Neural cell (in vitro differentiated cells): ENCODE results near the gene TMEM81. TPM values are rescaled to one million over a fixed set of nuclear protein-coding genes. Genes with fewer than 3 reads are reported as not detected.

Experiments used
- H2AFZ ChIP-seq: fragments of 200-600, 300-800 bp; sonication (generic), shearing (Covaris generic); 2 replicates; pipeline ENCODE4 v1.6.0; 2014; ENCODE audit warnings: low read depth, mild to moderate bottlenecking, antibody characterized with exemption, low read length, moderate library complexity
- H3F3A ChIP-seq: fragments of 200-600 bp; shearing (Covaris generic); 2 replicates; pipeline ENCODE4 v1.6.1; 2016; ENCODE audit warnings: mild to moderate bottlenecking, moderate library complexity, mixed read lengths, antibody characterized with exemption, low read length; ENCODE audit not compliant: insufficient read depth, poor library complexity, severe bottlenecking
- H3K27ac ChIP-seq: fragments of 200-600, 300-800 bp; sonication (generic), shearing (Covaris generic); 2 replicates; pipeline ENCODE4 v1.5.1; 2014; ENCODE audit warnings: mild to moderate bottlenecking, low read length, moderate library complexity
- H3K27me3 ChIP-seq: fragments of 300-800, 200-600 bp; sonication (generic), shearing (Covaris generic); 2 replicates; pipeline ENCODE4 v1.6.0; 2014; ENCODE audit warnings: mild to moderate bottlenecking, low read depth, low read length, moderate library complexity; ENCODE audit not compliant: insufficient read depth
- H3K36me3 ChIP-seq: fragments of 300-800, 200-600 bp; sonication (generic), shearing (Covaris generic); 2 replicates; pipeline ENCODE4 v1.5.1; 2014; ENCODE audit warnings: mild to moderate bottlenecking, antibody characterized with exemption, low read length, moderate library complexity; ENCODE audit not compliant: insufficient read depth
- H3K4me2 ChIP-seq: fragments of 300-800, 200-600 bp; sonication (generic), shearing (Covaris generic); 2 replicates; pipeline ENCODE4 v1.6.0; 2014; ENCODE audit warnings: mild to moderate bottlenecking, low read length
- H3K4me3 ChIP-seq: fragments of 300-800, 200-600 bp; sonication (generic), shearing (Covaris generic); 2 replicates; pipeline ENCODE4 v1.5.1; 2014; ENCODE audit warnings: mild to moderate bottlenecking, low read length, moderate library complexity
- H3K79me2 ChIP-seq: fragments of 200-600 bp; shearing (Covaris generic); replicated peaks from 2 replicates; pipeline ENCODE4 v1.6.0; 2014; ENCODE audit warnings: mild to moderate bottlenecking, low read length, moderate library complexity; ENCODE audit not compliant: insufficient read depth
- H3K9ac ChIP-seq: fragments of 300-800, 200-600 bp; sonication (generic), shearing (Covaris generic); 2 replicates; pipeline ENCODE4 v1.6.1; 2016; ENCODE audit warnings: mild to moderate bottlenecking, low read length, mixed read lengths
- H3K9me2 ChIP-seq: fragments of 200-600 bp; shearing (Covaris generic); 2 replicates; pipeline ENCODE4 v1.6.1; 2016; ENCODE audit warnings: mild to moderate bottlenecking, low read length, mixed read lengths; ENCODE audit not compliant: insufficient read depth
- H3K9me3 ChIP-seq: fragments of 200-600, 300-800 bp; sonication (generic), shearing (Covaris generic); 2 replicates; pipeline ENCODE4 v1.6.1; 2016; ENCODE audit warnings: mild to moderate bottlenecking, mixed run types, low read length, moderate library complexity, mixed read lengths
- H4K20me1 ChIP-seq: fragments of 200-600 bp; shearing (Covaris generic); 2 replicates; pipeline ENCODE4 v1.6.1; 2016; ENCODE audit warnings: mild to moderate bottlenecking, mixed run types; ENCODE audit not compliant: insufficient read depth
- CTCF ChIP-seq: fragments of 450-650 bp; IDR thresholded peaks from 2 replicates; pipeline ENCODE4 v1.5.1; 2014; ENCODE audit warnings: antibody characterized with exemption, mild to moderate bottlenecking, moderate library complexity; ENCODE audit not compliant: poor library complexity, severe bottlenecking
- EP300 ChIP-seq: fragments of 450-650 bp; conservative IDR thresholded peaks from 2 replicates; pipeline ENCODE4 v1.6.1; 2014; ENCODE audit warnings: antibody characterized with exemption, mild to moderate bottlenecking, moderate library complexity; ENCODE audit not compliant: poor library complexity, severe bottlenecking
- EZH2 ChIP-seq: fragments of 200-600, 300-800 bp; shearing (Covaris generic), sonication (generic); IDR thresholded peaks from 2 replicates; pipeline ENCODE4 v1.6.1; 2014; ENCODE audit warnings: antibody characterized with exemption, low read length, borderline replicate concordance, mild to moderate bottlenecking; ENCODE audit not compliant: insufficient read depth, poor library complexity, severe bottlenecking
- MXI1 ChIP-seq: fragments of 450-650 bp; conservative IDR thresholded peaks from 2 replicates; pipeline ENCODE4 v1.6.1; 2014; ENCODE audit warnings: antibody characterized with exemption, mild to moderate bottlenecking; ENCODE audit not compliant: poor library complexity, severe bottlenecking
- POLR2AphosphoS5 ChIP-seq: IDR thresholded peaks from 2 replicates; pipeline ENCODE4 v1.6.1; 2012
- RAD21 ChIP-seq: fragments of 450-650 bp; conservative IDR thresholded peaks from 2 replicates; pipeline ENCODE4 v1.6.1; 2014; ENCODE audit warnings: antibody characterized with exemption, mild to moderate bottlenecking, moderate library complexity
- REST ChIP-seq: IDR thresholded peaks from 2 replicates; pipeline ENCODE4 v1.6.1; 2012; ENCODE audit warnings: borderline replicate concordance
- SMC3 ChIP-seq: fragments of 450-650 bp; conservative IDR thresholded peaks from 2 replicates; pipeline ENCODE4 v1.6.1; 2014; ENCODE audit warnings: antibody characterized with exemption, mild to moderate bottlenecking, moderate library complexity; ENCODE audit not compliant: poor library complexity
- TAF1 ChIP-seq: IDR thresholded peaks from 2 replicates; pipeline ENCODE4 v1.6.1; 2012; ENCODE audit warnings: low read depth
- polyA plus RNA-seq: library from polyadenylated mRNA; depleted of rRNA; stranded (reverse); fragments of >200 nt; gene quantifications from 2 replicates; pipeline ENCODE4 v1.2.3, GENCODE V29; 2014

TMEM81 gene
- polyA plus RNA-seq, 1 donor from 2014 or later, result 10.1 TPM

- no peaks in the 10 kb centered on the region for H4K20me1 ChIP-seq
- no peaks in the 10 kb centered on the region for H3K79me2 ChIP-seq
- no peak overlapping the region for H3K4me3 ChIP-seq
- H3F3A ChIP-seq, result no peaks in the 10 kb centered on the region
- H3K27ac ChIP-seq, result no peak overlapping the region
- no peak overlapping the region for H2AFZ ChIP-seq
- TF ChIP-seq EP300 (no peak), REST (no peak), POLR2AphosphoS5 (no peak), TAF1 (no peak), EZH2 (no peak), RAD21 (no peak), SMC3 (no peak)
- no peaks in the 10 kb centered on the region for H3K9me3 ChIP-seq
- no peaks in the 10 kb centered on the region for H3K36me3 ChIP-seq
- H3K9ac ChIP-seq, result no peak overlapping the region
- no peaks in the 10 kb centered on the region for H3K9me2 ChIP-seq
- no peak overlapping the region for H3K4me2 ChIP-seq
- H3K27me3 ChIP-seq, result no peaks in the 10 kb centered on the region
Measured at GRCh38 chr1:205074513-205074912, 9.7 kb downstream of the TMEM81 start.

- Histone ChIP-seq H3K9ac (no peak overlapping the region), H3K4me3 (no peak overlapping the region), H3K4me2 (no peak overlapping the region), H3K79me2 (no peaks in the 10 kb centered on the region), H2AFZ (no peak overlapping the region), H3K36me3 (no peaks in the 10 kb centered on the region), H4K20me1 (no peaks in the 10 kb centered on the region), H3K27me3 (no peaks in the 10 kb centered on the region), H3K9me2 (no peaks in the 10 kb centered on the region), H3F3A (no peaks in the 10 kb centered on the region), H3K9me3 (no peaks in the 10 kb centered on the region), H3K27ac (no peak overlapping the region)
- no peak for TF ChIP-seq REST
- TF ChIP-seq RAD21, result no peak
- no peak for TF ChIP-seq SMC3
- TF ChIP-seq CTCF, result no peak
- no peak for TF ChIP-seq TAF1
- no peak for TF ChIP-seq EZH2
- no peak for TF ChIP-seq MXI1
- TF ChIP-seq POLR2AphosphoS5, result no peak
- no peak for TF ChIP-seq EP300
Measured at GRCh38 chr1:205074084-205074483, 10.2 kb downstream of the TMEM81 start.
